ENCODE data around the gene CERS6.

DNA sequence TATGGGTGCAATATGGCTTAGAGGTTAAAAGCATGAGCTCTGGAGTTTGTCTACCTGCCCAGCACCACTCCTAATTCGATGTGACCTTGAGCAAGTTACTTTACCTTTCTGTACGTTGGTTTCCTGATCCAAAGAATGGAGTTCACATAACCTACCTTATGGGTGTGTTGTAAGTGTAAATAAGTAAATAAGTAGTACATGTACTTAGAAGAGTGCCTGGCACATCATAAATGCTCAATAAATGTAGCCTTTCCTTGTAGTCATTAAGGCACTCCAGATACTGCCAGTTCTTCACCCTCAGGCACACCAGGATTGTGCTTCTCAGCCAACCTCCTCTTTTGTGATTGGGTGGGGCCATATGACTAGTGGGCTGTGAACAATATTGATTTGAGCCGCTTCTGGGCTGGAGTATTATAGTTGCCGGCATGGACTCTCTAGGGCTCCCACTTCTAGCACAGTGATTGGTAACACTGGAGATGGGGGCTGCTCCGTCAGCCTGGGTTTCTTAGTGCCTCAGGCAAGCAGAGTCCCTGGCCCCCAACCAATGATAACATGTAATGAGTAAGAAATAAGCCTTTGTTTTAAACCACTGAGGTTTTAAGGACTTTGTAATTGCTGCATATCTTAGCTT lies 244.7 kb downstream of the CERS6 start:
- TF ChIP-seq, protein P1, sequence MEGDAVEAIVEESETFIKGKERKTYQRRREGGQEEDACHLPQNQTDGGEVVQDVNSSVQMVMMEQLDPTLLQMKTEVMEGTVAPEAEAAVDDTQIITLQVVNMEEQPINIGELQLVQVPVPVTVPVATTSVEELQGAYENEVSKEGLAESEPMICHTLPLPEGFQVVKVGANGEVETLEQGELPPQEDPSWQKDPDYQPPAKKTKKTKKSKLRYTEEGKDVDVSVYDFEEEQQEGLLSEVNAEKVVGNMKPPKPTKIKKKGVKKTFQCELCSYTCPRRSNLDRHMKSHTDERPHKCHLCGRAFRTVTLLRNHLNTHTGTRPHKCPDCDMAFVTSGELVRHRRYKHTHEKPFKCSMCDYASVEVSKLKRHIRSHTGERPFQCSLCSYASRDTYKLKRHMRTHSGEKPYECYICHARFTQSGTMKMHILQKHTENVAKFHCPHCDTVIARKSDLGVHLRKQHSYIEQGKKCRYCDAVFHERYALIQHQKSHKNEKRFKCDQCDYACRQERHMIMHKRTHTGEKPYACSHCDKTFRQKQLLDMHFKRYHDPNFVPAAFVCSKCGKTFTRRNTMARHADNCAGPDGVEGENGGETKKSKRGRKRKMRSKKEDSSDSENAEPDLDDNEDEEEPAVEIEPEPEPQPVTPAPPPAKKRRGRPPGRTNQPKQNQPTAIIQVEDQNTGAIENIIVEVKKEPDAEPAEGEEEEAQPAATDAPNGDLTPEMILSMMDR (IDR thresholded peaks at IDR 0.05) = no peak
- TF ChIP-seq POLR2A (IDR thresholded peaks at IDR 0.05) = no peak

Measured in body of pancreas (tissue), 4 donors.